GM21367 (cell line): ENCODE results near the gene MINDY2.
"Not testable (repeated sequence)": the region's sequence is repeated elsewhere in the genome, so short reads cannot be mapped to it uniquely, and the experiment has no call there.

Experiments used
- ATAC-seq: cut with Tn5 transposase; IDR thresholded peaks from one replicate; pipeline ENCODE4 v1.9.1; 2021; ENCODE audit not compliant: unreplicated experiment

MINDY2 gene

GRCh38 chr15:58797505-58797904 is 26.4 kb downstream of the MINDY2 start:
- no peak for ATAC-seq

- no peak for ATAC-seq
Observed at GRCh38 chr15:58805095-58805494, 34.0 kb downstream of the MINDY2 start.

- not testable (repeated sequence) for ATAC-seq
Observed at GRCh38 chr15:58823267-58823666, 52.2 kb downstream of the MINDY2 start.

- no peak for ATAC-seq
Observed at GRCh38 chr15:58830556-58830955, 59.5 kb downstream of the MINDY2 start.

- ATAC-seq = not testable (repeated sequence)
Observed at GRCh38 chr15:58833681-58834426, 62.8 kb downstream of the MINDY2 start.

GRCh38 chr15:58839485-58839884 is 68.4 kb downstream of the MINDY2 start:
- no peak for ATAC-seq

- ATAC-seq = no peak
Observed at GRCh38 chr15:58840048-58840447, 68.9 kb downstream of the MINDY2 start.

GRCh38 chr15:58842713-58843396 is 71.8 kb downstream of the MINDY2 start:
- ATAC-seq = no peak

- ATAC-seq = not testable (repeated sequence)
Observed at GRCh38 chr15:58851205-58851604, 80.1 kb downstream of the MINDY2 start.

GRCh38 chr15:58852347-58852746 is 81.2 kb downstream of the MINDY2 start:
- ATAC-seq = no peak

- ATAC-seq = no peak
Observed at GRCh38 chr15:58854593-58854992, 83.5 kb downstream of the MINDY2 start.

GRCh38 chr15:58856086-58856485 is 85.0 kb downstream of the MINDY2 start:
- ATAC-seq = no peak

GRCh38 chr15:58856621-58857020 is 85.5 kb downstream of the MINDY2 start:
- ATAC-seq = not testable (repeated sequence)

- no peak for ATAC-seq
Observed at GRCh38 chr15:58862326-58862725, 91.2 kb downstream of the MINDY2 start.

GRCh38 chr15:58864602-58865424 is 93.7 kb downstream of the MINDY2 start:
- no peak for ATAC-seq

- no peak for ATAC-seq
Observed at GRCh38 chr15:58865425-58865880, 94.4 kb downstream of the MINDY2 start.

- no peak for ATAC-seq
Observed at GRCh38 chr15:58867926-58868325, 96.8 kb downstream of the MINDY2 start.

- ATAC-seq = no peak
Observed at GRCh38 chr15:58870451-58870850, 99.3 kb downstream of the MINDY2 start.

- ATAC-seq = no peak
Observed at GRCh38 chr15:58873267-58873666, 102.2 kb downstream of the MINDY2 start.

- ATAC-seq = no peak
Observed at GRCh38 chr15:58875343-58875742, 104.2 kb downstream of the MINDY2 start.

GRCh38 chr15:58876306-58877106 is 105.4 kb downstream of the MINDY2 start:
- no peak for ATAC-seq
